Measurements from ENCODE around the gene NKAPD1.

DNA sequence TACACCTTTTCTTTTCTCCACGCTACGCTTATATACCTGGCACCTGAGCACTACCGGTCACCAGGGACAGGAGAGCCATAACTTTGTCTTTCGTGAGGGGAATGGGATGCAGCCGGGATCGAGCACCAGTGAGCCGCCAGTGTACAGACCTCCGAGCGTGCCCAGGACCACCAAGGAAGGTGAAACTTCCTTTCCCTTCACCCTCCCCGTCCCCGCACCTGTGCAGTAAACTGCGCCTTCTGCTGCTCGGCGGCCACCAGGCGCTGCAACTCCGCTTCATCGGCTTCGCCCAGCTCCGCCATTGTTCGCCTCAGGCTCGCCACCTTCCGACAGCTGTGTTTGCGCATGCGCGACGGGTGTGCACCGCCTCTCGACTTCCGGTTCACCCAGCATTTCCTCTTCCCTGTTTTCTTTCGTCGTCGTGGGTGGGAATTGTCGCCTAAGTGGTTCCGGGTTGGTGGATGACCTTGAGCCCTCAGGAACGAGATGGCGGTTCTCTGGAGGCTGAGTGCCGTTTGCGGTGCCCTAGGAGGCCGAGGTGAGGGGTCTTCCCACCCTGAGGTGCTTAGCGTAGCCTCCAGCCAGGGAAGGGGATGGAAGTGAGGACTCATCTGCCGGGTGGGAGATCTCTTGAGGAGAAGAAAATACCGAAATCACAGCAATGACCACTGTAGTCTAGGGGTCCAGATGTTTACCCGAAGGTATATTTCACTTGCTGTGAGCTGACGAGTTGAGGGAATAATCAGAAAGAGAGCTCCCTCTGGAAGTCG lies 12.5 kb downstream of the NKAPD1 start, which contains the start of the genes SDHD and TIMM8B:
- TF ChIP-seq POLR2A (IDR thresholded peaks at IDR 0.05; ENCODE audit: low read depth, low read length) (peak; percentile 52), POLR2AphosphoS5 (IDR thresholded peaks at IDR 0.05; ENCODE audit: insufficient read depth, low read depth, low read length) (peak; percentile 90), FOS (IDR thresholded peaks at IDR 0.05; ENCODE audit: borderline replicate concordance, insufficient read depth, low read length) (no peak), MAX (IDR thresholded peaks at IDR 0.05; ENCODE audit: insufficient read depth, insufficient read length) (no peak), EZH2 (IDR thresholded peaks at IDR 0.05; ENCODE audit: borderline replicate concordance, low read depth, low read length, severe bottlenecking) (no peak), GATA2 (IDR thresholded peaks at IDR 0.05; ENCODE audit: insufficient read depth, insufficient read length, low read depth, low read length) (no peak), JUN (IDR thresholded peaks at IDR 0.05; ENCODE audit: borderline replicate concordance, insufficient read depth, insufficient read length, low read depth) (peak; percentile 10), MYC (IDR thresholded peaks at IDR 0.05; ENCODE audit: low read depth, low read length) (no peak)
- TF ChIP-seq, protein P1, sequence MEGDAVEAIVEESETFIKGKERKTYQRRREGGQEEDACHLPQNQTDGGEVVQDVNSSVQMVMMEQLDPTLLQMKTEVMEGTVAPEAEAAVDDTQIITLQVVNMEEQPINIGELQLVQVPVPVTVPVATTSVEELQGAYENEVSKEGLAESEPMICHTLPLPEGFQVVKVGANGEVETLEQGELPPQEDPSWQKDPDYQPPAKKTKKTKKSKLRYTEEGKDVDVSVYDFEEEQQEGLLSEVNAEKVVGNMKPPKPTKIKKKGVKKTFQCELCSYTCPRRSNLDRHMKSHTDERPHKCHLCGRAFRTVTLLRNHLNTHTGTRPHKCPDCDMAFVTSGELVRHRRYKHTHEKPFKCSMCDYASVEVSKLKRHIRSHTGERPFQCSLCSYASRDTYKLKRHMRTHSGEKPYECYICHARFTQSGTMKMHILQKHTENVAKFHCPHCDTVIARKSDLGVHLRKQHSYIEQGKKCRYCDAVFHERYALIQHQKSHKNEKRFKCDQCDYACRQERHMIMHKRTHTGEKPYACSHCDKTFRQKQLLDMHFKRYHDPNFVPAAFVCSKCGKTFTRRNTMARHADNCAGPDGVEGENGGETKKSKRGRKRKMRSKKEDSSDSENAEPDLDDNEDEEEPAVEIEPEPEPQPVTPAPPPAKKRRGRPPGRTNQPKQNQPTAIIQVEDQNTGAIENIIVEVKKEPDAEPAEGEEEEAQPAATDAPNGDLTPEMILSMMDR (IDR thresholded peaks at IDR 0.05; ENCODE audit: extremely low read depth in 1 of 2, insufficient read depth in 1 of 2, low read depth in 1 of 2, low read length in 2 of 2) = peak; percentile 17 to 62
